IMR-90 (cell line): ENCODE results near the gene PRPS1. TPM values are rescaled to one million over a fixed set of nuclear protein-coding genes. Genes with fewer than 3 reads are reported as not detected.

Experiments used
- ATAC-seq: fragments of 200-7000 bp; cut with Tn5 transposase; 2 replicates; pipeline ENCODE4 v1.9.1; 2020; ENCODE audit warnings: low read depth, mild to moderate bottlenecking, moderate library complexity
- BruUV-seq: library from RNA; stranded (reverse); fragments of 400-500 nt; replicated peaks from 2 replicates; lab custom pipeline; 2021; lab: Mats Ljungman, UMichigan
- CTCF ChIA-PET: fragments of 300-600 bp; formaldehyde crosslinking; extraction: SDS; loops from one replicate; lab custom pipeline; 2021; ENCODE audit warnings: antibody characterized with exemption; lab: Yijun Ruan, JAX
- POLR2A ChIA-PET: fragments of 300-600 bp; sonication (Branson Sonifier 250); formaldehyde crosslinking; loops from one replicate; lab custom pipeline; 2022; ENCODE audit warnings: antibody characterized with exemption; ENCODE audit not compliant: unreplicated experiment; lab: Charles Lee
- DNase-seq: peaks from one replicate; pipeline ENCODE4 v3.0.0; 2013
- H2AFZ ChIP-seq: replicated peaks from 2 replicates; pipeline ENCODE3; 2013; ENCODE audit warnings: low read length, mild to moderate bottlenecking; ENCODE audit not compliant: poor library complexity
- H2AK5ac ChIP-seq: 2 replicates; pipeline ENCODE4 v1.6.1; 2013; ENCODE audit warnings: low read depth, low read length, inconsistent platforms
- H2AK9ac ChIP-seq: replicated peaks from 2 replicates; pipeline ENCODE3; 2013; ENCODE audit warnings: mild to moderate bottlenecking, low read depth, low read length, moderate library complexity; ENCODE audit not compliant: poor library complexity
- H2BK120ac ChIP-seq: 2 replicates; pipeline ENCODE4 v1.6.1; 2013; ENCODE audit warnings: low read depth, low read length, inconsistent platforms
- H2BK15ac ChIP-seq: 3 replicates; pipeline ENCODE4 v1.6.1; 2013; ENCODE audit warnings: low read depth, low read length, inconsistent platforms
- H2BK20ac ChIP-seq: 2 replicates; pipeline ENCODE4 v1.6.1; 2013; ENCODE audit warnings: low read depth, mild to moderate bottlenecking, inconsistent platforms, low read length, moderate library complexity
- H2BK5ac ChIP-seq: 2 replicates; pipeline ENCODE4 v1.6.1; 2013; ENCODE audit warnings: mild to moderate bottlenecking, low read depth, low read length, inconsistent platforms; ENCODE audit not compliant: poor library complexity, severe bottlenecking
- H3K14ac ChIP-seq: replicated peaks from 2 replicates; pipeline ENCODE4 v1.6.1; 2013; ENCODE audit warnings: low read depth, low read length, inconsistent platforms
- H3K18ac ChIP-seq: 2 replicates; pipeline ENCODE4 v1.6.1; 2013; ENCODE audit warnings: low read depth, low read length, control low read depth
- H3K23ac ChIP-seq: 2 replicates; pipeline ENCODE4 v1.6.1; 2013; ENCODE audit warnings: low read depth, low read length, inconsistent platforms
- H3K27ac ChIP-seq: 2 replicates; pipeline ENCODE4 v1.5.1; 2013; ENCODE audit warnings: mild to moderate bottlenecking, control low read depth, low read length; ENCODE audit not compliant: insufficient read depth
- H3K27me3 ChIP-seq: 2 replicates; pipeline ENCODE4 v1.6.1; 2013; ENCODE audit warnings: low read length; ENCODE audit not compliant: control insufficient read depth, insufficient read depth
- H3K36me3 ChIP-seq: 2 replicates; pipeline ENCODE4 v1.6.1; 2013; ENCODE audit warnings: low read length, mixed read lengths; ENCODE audit not compliant: control insufficient read depth, insufficient read depth
- H3K4ac ChIP-seq: 2 replicates; pipeline ENCODE4 v1.6.1; 2013; ENCODE audit warnings: low read depth, low read length, inconsistent platforms
- H3K4me1 ChIP-seq: 2 replicates; pipeline ENCODE4 v1.6.1; 2013; ENCODE audit warnings: low read length, mixed read lengths; ENCODE audit not compliant: control insufficient read depth, insufficient read depth
- H3K4me2 ChIP-seq: 2 replicates; pipeline ENCODE4 v1.6.1; 2013; ENCODE audit warnings: low read depth, mild to moderate bottlenecking, control low read depth, low read length, moderate library complexity
- H3K4me3 ChIP-seq: 2 replicates; pipeline ENCODE4 v1.5.1; 2013; ENCODE audit warnings: low read depth, mild to moderate bottlenecking, control low read depth, low read length, moderate library complexity; ENCODE audit not compliant: insufficient read depth
- H3K56ac ChIP-seq: 2 replicates; pipeline ENCODE4 v1.6.1; 2013; ENCODE audit warnings: low read length, inconsistent platforms; ENCODE audit not compliant: insufficient read depth; ENCODE audit errors: extremely low read depth
- H3K79me1 ChIP-seq, 2 experiments: 2 replicates each; pipeline ENCODE4 v1.6.1; 2013; ENCODE audit warnings: low read length in 2 of 2, inconsistent platforms in 1 of 2, low read depth in 1 of 2
- H3K9ac ChIP-seq: 2 replicates; pipeline ENCODE4 v1.6.1; 2013; ENCODE audit warnings: low read depth, low read length, control low read depth
- H3K9me1 ChIP-seq: 2 replicates; pipeline ENCODE4 v1.6.1; 2013; ENCODE audit warnings: low read length, inconsistent platforms; ENCODE audit not compliant: insufficient read depth
- H3K9me3 ChIP-seq: 2 replicates; pipeline ENCODE4 v1.6.1; 2013; ENCODE audit warnings: low read length; ENCODE audit not compliant: control insufficient read depth, insufficient read depth
- H4K20me1 ChIP-seq: 2 replicates; pipeline ENCODE4 v1.6.1; 2013; ENCODE audit warnings: low read length, inconsistent platforms; ENCODE audit not compliant: insufficient read depth
- H4K5ac ChIP-seq: 2 replicates; pipeline ENCODE4 v1.6.1; 2013; ENCODE audit warnings: mild to moderate bottlenecking, low read depth, low read length, control low read depth
- H4K8ac ChIP-seq, 2 experiments: 2 replicates each; pipeline ENCODE4 v1.6.1; 2013; ENCODE audit warnings: low read depth in 2 of 2, low read length in 2 of 2, control low read depth in 1 of 2, inconsistent platforms in 1 of 2
- H4K91ac ChIP-seq: 2 replicates; pipeline ENCODE4 v1.6.1; 2013; ENCODE audit warnings: low read depth, low read length, inconsistent platforms; ENCODE audit not compliant: insufficient read depth
- CHD1 ChIP-seq: IDR thresholded peaks from 2 replicates; pipeline ENCODE4 v1.6.1; 2012; ENCODE audit warnings: low read depth, low read length, improper control_type of control experiment
- MAFK ChIP-seq: IDR thresholded peaks from 2 replicates; pipeline ENCODE4 v1.6.1; 2012; ENCODE audit warnings: low read depth, low read length, improper control_type of control experiment
- NFE2L2 ChIP-seq: fragments of 150-350 bp; IDR thresholded peaks from 2 replicates; pipeline ENCODE4 v1.6.1; 2016; ENCODE audit warnings: low read depth, mild to moderate bottlenecking, low read length
- POLR2A ChIP-seq: IDR thresholded peaks from 2 replicates; pipeline ENCODE4 v1.6.1; 2012; ENCODE audit warnings: mild to moderate bottlenecking, low read depth, low read length
- RCOR1 ChIP-seq: IDR thresholded peaks from 2 replicates; pipeline ENCODE4 v1.6.1; 2012; ENCODE audit warnings: mild to moderate bottlenecking, low read length, improper control_type of control experiment; ENCODE audit not compliant: insufficient replicate concordance
- WGBS, 2 experiments: methylation state at CpG; one replicate each; pipeline versions ENCODE4 v1.1.5 to v1.1.7; 2013; ENCODE audit warnings: missing lambda C conversion rate in 2 of 2; ENCODE audit not compliant: insufficient read length in 1 of 2; ENCODE audit errors: extremely low coverage in 2 of 2; 5-methylcytosine and 5-hydroxymethylcytosine counted together
- dilution Hi-C: fragments of 300-500 bp; cut with HindIII; formaldehyde crosslinking; loops from one replicate; pipeline ENCODE4 v1.14.3; 2018; ENCODE audit warnings: low sequenced_read_pairs; ENCODE audit not compliant: unreplicated experiment
- in situ Hi-C: fragments of 300-500 bp; cut with MboI; formaldehyde crosslinking; loops from 3 replicates; pipeline ENCODE4 v1.14.3; 2019; ENCODE audit warnings: low sequenced_read_pairs, inconsistent platforms, mixed read lengths
- intact Hi-C: fragments of 100-400 bp; cut with micrococcal nuclease; formaldehyde crosslinking; loops from 2 replicates; pipeline ENCODE4 v1.10.0; 2022
- polyA plus RNA-seq, 3 experiments: library from polyadenylated mRNA; depleted of rRNA; stranded (reverse); fragments of >200 nt; gene quantifications; 2 replicates each; pipeline ENCODE4 v1.2.3, GENCODE V29; 2012; ENCODE audit warnings: low replicate concordance in 1 of 3
- total RNA-seq: library from RNA; depleted of rRNA; stranded (reverse); fragments of >200 nt; gene quantifications from 2 replicates; pipeline ENCODE4 v1.2.3, GENCODE V29; 2012

Gene PRPS1
- total and polyA plus RNA-seq, 2 of the 4 experiments (the other 2 are of a cell fraction) = 118 to 137 TPM

DNA sequence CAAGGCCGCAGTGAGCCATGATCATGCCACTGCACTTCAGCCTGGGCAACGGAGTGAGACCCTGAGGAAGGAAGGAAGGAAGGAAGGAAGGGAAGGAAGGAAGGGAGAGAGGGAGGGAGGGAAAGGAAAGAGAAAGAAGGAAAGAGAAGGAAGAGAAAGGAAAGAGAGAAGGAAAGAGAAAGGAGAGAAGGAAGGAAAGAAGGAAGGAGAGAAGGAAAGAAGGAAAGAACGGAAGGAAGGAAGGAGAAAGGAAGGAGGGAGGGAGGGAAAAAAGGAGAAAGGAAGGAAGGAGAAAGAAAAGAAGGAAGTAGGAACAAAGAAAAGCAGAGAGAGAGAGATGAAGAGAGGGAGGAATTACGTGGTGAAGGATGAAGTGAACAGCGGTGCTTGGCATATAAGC is 30.4 kb downstream of the PRPS1 start:
- Histone ChIP-seq H3K18ac (no peak overlapping the region), H3K79me1 (no peaks in the 10 kb centered on the region), H3K4me3 (no peak overlapping the region), H3K4me2 (no peak overlapping the region), H3K4ac (no peak overlapping the region), H3K9ac (no peak overlapping the region), H2BK120ac (no peak overlapping the region), H3K4me1 (no peaks in the 10 kb centered on the region), H3K23ac (no peak overlapping the region), H2BK5ac (no peak overlapping the region), H2AK9ac (no peak overlapping the region), H4K91ac (no peak overlapping the region), H3K9me3 (no peaks in the 10 kb centered on the region), H2AFZ (no peak overlapping the region), H3K36me3 (no peaks in the 10 kb centered on the region), H4K20me1 (peaks cover 6% of the 10 kb centered on the region; the same call in 1 of the 2 replicates), H3K9me1 (peaks cover 4% of the 10 kb centered on the region; the same call in 1 of the 2 replicates), H4K8ac (no peak overlapping the region), H3K56ac (no peak overlapping the region), H2AK5ac (no peak overlapping the region), H2BK20ac (no peak overlapping the region), H2BK15ac (no peak overlapping the region), H3K27me3 (peaks cover 3% of the 10 kb centered on the region), H3K27ac (no peak overlapping the region), H3K14ac (no peak overlapping the region), H4K5ac (no peak overlapping the region)
- POLR2A ChIA-PET = no interaction called here
- TF ChIP-seq RCOR1 (no peak), POLR2A (no peak), CHD1 (no peak), NFE2L2 (no peak), MAFK (no peak)
- BruUV-seq = no TSS peak
- CTCF ChIA-PET = no interaction called here
- DNase-seq = no peak
- in situ Hi-C loops = loop anchor here (5.0 kb wide), 1 partner anchor 119 kb away; the partner anchor contains the start of genes NCBP2L and TSC22D3
- WGBS, 2 experiments = 50% methylated on average over 1 of the region's 5 CpGs; no CpG with 5 or more reads in 1 of the 2 experiments
- ATAC-seq = no peak
- dilution Hi-C loops = no loop called here
- intact Hi-C loops = loop anchor here (1.0 to 2.0 kb wide), 3 partner anchors 60 to 236 kb away; partner anchors contain the start of gene NCBP2L
